ENCODE measurements around the gene TRIM41.

GRCh38 chr5:181245427-181246275 is 22.6 kb downstream of the TRIM41 start:
- TF ChIP-seq, protein P1, sequence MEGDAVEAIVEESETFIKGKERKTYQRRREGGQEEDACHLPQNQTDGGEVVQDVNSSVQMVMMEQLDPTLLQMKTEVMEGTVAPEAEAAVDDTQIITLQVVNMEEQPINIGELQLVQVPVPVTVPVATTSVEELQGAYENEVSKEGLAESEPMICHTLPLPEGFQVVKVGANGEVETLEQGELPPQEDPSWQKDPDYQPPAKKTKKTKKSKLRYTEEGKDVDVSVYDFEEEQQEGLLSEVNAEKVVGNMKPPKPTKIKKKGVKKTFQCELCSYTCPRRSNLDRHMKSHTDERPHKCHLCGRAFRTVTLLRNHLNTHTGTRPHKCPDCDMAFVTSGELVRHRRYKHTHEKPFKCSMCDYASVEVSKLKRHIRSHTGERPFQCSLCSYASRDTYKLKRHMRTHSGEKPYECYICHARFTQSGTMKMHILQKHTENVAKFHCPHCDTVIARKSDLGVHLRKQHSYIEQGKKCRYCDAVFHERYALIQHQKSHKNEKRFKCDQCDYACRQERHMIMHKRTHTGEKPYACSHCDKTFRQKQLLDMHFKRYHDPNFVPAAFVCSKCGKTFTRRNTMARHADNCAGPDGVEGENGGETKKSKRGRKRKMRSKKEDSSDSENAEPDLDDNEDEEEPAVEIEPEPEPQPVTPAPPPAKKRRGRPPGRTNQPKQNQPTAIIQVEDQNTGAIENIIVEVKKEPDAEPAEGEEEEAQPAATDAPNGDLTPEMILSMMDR (conservative IDR thresholded peaks at IDR 0.05; ENCODE audit: low read depth in 2 of 2), result no peak
- TF ChIP-seq EZH2phosphoT487 (IDR thresholded peaks at IDR 0.05; ENCODE audit: unreplicated experiment) (no peak), REST (IDR thresholded peaks at IDR 0.05; ENCODE audit: unreplicated experiment) (no peak), EZH2 (IDR thresholded peaks at IDR 0.05; ENCODE audit: low read depth, unreplicated experiment) (no peak), POLR2AphosphoS5 (IDR thresholded peaks at IDR 0.05; ENCODE audit: low read depth) (no peak), ETS1 (IDR thresholded peaks at IDR 0.05) (no peak), JUNB (IDR thresholded peaks at IDR 0.05; ENCODE audit: unreplicated experiment) (no peak), STAT1 (IDR thresholded peaks at IDR 0.05; ENCODE audit: unreplicated experiment) (no peak)

All from GM23338 (cell line).